Stimulated activated CD8-positive, alpha-beta memory T cell treated with anti-CD3 and anti-CD28 coated beads, Interleukin-2, amount 100 ng/mL, for 1 hour (primary cell): ENCODE results near the gene FAM120B.
"Not testable (repeated sequence)": the region's sequence is repeated elsewhere in the genome, so short reads cannot be mapped to it uniquely, and the experiment has no call there.

Source experiments
- DNase-seq, 2 donors: peaks; one replicate each; pipeline ENCODE4 v3.0.0-alpha.2; 2020; ENCODE audit warnings: low read depth in 2 of 2

The FAM120B gene

DNA sequence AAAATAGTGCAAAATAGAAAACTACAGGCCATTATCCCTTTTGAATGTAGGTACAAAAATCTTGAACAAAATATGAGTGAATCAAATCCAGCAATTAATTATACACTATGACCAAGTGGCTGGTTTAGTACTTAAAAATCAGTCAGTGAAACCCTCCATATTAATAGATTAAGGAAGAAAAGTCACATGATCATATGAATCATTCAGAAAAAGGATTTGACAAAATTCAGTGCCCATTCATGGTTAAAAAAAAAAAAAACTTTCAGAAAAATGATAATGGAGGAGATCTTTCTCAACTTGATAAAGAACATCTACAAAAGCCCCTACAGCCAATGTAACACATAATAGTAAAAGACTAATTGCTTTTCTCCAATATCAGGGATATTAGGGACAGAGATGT, 75.0 kb downstream of the FAM120B start:
- DNase-seq = no peak

GRCh38 chr6:170383466-170384035, 77.0 kb downstream of the FAM120B start:
- no peak for DNase-seq

DNA sequence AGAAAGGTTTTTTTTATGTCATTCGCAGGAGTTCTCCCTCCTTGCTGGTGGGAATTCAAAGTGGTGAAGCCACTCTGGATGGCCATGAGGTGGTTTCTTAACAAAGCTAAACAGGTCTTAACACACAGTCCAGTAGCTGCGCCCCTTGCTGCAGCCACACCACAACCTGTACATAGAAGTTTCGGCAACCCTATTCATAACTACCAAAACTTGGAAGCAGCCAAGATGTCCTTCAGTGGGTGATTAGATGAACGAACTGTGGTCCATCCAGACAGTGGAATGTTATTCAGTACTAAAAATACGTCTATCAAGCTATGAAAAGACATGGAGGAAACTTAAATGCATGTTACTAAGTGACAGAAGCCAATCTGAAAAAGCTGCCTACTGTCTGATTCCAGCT, 78.9 kb downstream of the FAM120B start:
- no peak for DNase-seq

DNA sequence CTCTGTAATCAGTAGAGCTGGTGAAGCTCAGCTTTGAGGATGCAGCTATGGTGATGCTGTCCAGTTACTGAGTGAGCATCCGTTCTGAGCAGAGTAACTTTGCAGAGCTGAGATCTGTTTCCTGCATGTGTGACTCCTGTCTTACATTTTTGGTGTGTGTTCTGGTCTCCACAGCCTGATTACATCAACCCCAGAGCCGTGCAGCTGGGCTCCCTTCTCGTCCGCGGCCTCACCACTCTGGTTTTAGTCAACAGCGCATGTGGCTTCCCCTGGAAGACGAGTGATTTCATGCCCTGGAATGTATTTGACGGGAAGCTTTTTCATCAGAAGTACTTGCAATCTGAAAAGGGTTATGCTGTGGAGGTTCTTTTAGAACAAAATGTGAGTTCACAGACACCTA, 81.6 kb downstream of the FAM120B start:
- DNase-seq = no peak

DNA sequence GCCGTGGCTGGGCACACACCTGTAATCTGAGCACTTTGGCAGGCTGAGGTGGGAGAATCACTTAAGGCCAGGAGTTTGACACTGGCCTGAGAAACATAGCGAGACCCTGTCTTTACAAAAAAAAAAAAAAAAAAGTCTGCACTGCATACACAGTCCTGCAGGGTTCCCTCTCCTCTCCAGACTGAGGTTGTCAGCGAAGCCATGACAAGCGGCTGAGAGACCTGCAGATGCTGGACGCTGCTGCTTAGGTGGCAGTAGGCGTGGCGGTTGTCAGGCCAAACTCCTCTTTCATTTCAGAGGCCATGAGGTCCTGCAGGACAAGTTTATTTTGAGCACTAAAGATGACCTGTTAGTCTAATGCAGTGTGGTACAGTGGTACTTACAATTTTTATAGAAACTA, 86.5 kb downstream of the FAM120B start:
- DNase-seq = no peak

DNA sequence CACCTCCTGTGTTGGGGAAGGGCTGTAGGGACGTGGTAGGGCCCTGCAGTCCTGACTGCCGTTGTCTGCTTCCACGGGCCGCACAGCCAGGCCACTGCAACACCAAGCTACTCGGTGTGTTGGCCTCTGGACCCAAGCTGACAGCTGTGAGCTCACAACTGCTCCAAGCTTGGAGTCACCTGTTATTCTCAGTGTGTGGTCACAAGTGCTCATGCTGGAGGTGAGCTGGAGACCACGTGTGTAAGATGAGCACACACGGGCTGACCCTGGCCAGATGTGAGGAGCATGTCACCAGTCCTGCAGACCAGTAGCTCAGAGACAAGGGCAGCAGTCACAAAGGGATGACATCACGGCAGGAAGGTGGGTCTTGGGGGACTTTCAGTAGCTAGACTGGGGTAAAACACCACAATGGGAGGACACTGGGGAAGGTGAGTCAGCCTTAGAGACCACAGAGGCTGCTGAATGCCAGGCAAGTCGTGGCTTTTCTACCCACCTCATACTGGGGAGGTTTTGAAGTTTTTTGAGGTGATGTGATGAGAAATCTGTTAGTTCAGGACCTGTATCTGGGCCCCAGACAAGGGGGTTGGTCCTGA, 87.3 kb downstream of the FAM120B start:
- no peak for DNase-seq

DNA sequence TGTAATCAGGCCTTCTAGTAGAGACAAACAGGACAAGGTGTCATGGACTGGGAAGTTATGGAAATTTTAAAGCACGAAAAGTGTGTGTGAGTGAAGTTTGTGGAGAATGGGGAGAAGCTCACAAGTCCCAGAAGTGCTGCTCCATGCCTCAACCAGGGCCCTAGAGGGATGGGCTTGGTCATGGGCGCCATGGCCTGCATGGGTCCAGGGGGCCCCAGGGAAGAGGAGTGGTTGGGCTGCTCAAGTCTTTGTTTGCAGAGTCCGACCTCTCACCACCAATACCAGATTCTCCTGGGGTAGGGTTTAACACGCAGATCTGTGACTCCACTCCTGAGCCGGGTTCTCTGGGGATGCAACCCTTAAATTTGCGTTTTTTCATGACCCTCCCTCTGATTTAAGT, 88.4 kb downstream of the FAM120B start:
- no peak for DNase-seq

GRCh38 chr6:170398743-170399369, 92.3 kb downstream of the FAM120B start:
- not testable (repeated sequence) for DNase-seq

GRCh38 chr6:170399955-170400558, 93.5 kb downstream of the FAM120B start:
- not testable (repeated sequence) for DNase-seq

DNA sequence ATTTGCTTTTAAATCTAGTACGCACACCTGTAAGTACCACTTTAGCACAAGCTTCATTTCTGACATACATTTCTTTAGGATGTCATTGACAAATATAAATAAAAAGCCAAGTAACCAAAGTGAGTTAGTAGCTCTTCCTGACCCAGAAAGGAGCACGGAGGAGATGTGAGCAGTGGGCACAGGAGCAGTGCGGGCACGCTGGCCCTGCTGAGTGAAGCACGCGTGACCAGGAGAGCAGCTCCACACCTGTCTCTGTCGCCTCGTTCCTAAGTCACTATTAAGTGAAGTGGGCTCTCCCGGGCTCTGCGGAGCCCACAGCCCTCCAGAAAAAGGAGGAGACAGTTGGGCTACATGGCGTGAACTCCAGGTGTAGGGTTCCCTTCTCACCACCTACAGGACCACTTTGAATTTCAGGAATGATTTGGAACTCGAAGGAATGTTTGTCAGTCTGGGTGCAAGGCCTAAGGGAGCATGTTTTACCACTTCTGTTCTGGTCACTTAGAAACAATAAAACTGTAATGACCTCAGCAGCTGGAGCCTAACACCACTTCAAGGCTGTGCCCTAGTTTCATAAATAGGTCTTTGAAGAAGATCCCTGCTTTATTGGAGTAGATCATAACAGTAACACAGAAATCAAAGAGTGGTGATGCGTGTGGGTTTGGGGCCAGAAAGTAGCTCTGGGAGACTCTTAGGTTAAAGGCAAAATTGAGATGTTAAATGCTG, 95.9 kb downstream of the FAM120B start:
- no peak for DNase-seq

DNA sequence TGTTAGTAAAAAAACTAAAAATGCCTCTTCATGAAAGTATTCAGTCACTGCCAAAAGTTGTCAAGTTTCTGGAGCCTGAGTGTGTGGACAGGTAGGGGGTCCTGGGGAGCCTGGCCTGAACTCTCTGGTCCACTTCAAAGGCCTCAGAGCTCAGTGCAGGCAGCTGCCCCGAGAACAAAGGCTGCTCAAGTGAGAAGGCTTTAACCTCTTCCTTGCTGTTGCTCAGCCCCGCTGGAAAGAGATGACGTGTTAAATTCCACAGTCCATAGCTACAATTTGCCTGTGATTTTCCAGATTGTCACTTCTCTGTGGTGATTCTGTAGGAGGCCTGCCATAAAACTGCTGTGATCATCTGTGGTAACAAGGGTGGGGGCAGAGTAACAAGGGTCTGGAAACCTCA, 96.9 kb downstream of the FAM120B start:
- no peak for DNase-seq

- DNase-seq = no peak
Observed at GRCh38 chr6:170404036-170404435, 97.5 kb downstream of the FAM120B start.

GRCh38 chr6:170404697-170405096, 98.1 kb downstream of the FAM120B start:
- no peak for DNase-seq

- no peak for DNase-seq
Observed at GRCh38 chr6:170405311-170405975, 98.9 kb downstream of the FAM120B start.

GRCh38 chr6:170407200-170407599, 100.6 kb downstream of the FAM120B start:
- DNase-seq = no peak

- no peak for DNase-seq
Observed at GRCh38 chr6:170407932-170408331, 101.4 kb downstream of the FAM120B start.

DNA sequence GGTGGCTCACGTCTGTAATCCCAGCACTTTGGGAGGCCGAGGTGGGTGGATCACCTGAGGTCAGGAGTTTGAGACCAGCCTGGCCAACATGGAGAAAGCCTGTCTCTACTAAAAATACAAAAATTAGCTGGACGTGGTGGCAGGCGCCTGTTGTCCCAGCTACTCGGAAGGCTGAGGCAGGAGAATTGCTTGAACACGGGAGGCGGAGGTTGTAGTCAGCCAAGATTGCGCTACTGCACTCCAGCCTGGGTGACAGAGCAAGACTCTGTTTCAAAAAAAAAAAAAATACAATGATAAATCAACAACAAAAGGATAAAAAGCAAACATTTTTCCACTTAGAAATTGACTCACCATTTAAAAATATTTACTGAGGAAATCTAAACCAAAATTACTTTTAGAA, 103.2 kb downstream of the FAM120B start:
- DNase-seq = not testable (repeated sequence)

- DNase-seq = no peak
Observed at GRCh38 chr6:170410241-170410640, 103.7 kb downstream of the FAM120B start.

DNA sequence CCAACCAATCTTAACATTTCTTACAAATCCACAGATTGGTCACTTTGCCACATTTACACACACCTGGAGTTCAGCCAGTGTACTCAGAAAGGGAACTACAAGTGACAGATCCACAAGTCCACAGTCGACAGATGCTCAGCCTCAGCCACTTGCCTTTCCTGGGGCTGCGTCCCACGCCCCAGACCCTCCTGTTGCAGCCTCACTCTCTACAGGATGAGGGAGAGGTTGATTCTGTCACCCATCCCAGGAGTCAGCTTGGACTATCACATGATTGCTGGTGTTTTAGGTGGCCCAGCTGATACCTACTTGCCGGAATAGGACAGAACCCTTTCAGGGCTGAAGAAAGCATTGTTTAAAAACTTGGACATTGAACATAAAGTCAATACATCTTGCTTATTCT, 108.8 kb downstream of the FAM120B start:
- DNase-seq = no peak

DNA sequence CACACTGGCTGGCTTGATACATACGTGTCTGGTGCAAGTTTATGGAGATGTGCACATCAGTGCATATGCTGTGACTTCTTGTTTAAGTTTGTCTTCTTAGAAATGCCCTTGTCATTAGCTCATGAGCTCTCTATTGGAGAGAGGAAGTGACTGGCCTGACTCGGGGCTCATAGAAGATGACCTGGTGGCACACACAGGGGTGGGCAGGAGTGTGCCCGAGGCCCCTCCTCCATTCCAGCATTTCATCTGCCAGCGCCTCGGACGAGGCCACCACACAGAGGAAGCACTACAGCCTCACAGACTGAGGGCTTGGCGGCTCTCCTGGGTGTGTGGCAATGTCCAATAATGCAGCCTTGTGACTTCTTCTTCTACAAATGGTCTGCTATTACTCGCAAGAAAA, 109.7 kb downstream of the FAM120B start:
- DNase-seq = no peak

DNA sequence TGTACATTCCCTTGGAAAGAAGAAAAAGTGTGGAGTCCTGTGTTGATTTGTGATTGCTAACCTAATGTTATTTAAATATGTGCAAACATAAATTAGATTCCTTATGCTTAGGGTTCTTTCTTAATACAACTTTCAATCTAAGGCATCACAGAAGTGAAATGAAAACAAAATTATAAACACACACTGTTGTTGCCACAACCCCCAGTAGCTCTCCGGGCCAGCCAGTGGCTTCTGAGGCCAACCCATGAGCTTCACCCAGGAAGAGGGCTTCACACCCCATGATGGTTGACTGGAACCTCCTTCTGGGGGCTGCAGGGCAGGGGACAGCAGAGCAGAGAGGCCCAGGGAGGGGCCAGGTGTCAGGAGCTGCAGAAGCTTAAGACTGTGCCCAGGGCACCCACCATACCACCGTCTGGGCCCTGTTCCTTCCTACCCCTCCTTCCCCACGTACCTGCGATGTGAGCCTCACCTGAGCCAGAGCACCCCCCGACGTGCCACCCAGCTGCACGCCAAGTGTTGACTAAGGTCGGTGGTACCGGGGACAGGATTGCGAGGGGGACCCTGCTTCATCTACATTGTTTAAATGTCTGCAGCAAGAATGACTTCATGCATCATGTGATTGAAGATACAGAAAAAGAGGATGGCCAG, 110.5 kb downstream of the FAM120B start:
- no peak for DNase-seq
